IMR-90 (cell line): Measurements from ENCODE around the gene FAM20A. TPM values are rescaled to one million over a fixed set of nuclear protein-coding genes. Genes with fewer than 3 reads are reported as not detected.

ENCODE experiments used
- ATAC-seq: fragments of 200-7000 bp; cut with Tn5 transposase; 2 replicates; pipeline ENCODE4 v1.9.1; 2020; ENCODE audit warnings: low read depth, mild to moderate bottlenecking, moderate library complexity
- BruUV-seq: library from RNA; stranded (reverse); fragments of 400-500 nt; replicated peaks from 2 replicates; lab custom pipeline; 2021; lab: Mats Ljungman, UMichigan
- CTCF ChIA-PET: fragments of 300-600 bp; formaldehyde crosslinking; extraction: SDS; loops from one replicate; lab custom pipeline; 2021; ENCODE audit warnings: antibody characterized with exemption; lab: Yijun Ruan, JAX
- POLR2A ChIA-PET: fragments of 300-600 bp; sonication (Branson Sonifier 250); formaldehyde crosslinking; loops from one replicate; lab custom pipeline; 2022; ENCODE audit warnings: antibody characterized with exemption; ENCODE audit not compliant: unreplicated experiment; lab: Charles Lee
- DNase-seq: peaks from one replicate; pipeline ENCODE4 v3.0.0; 2013
- H2AFZ ChIP-seq: replicated peaks from 2 replicates; pipeline ENCODE3; 2013; ENCODE audit warnings: low read length, mild to moderate bottlenecking; ENCODE audit not compliant: poor library complexity
- H2AK5ac ChIP-seq: 2 replicates; pipeline ENCODE4 v1.6.1; 2013; ENCODE audit warnings: low read depth, low read length, inconsistent platforms
- H2AK9ac ChIP-seq: replicated peaks from 2 replicates; pipeline ENCODE3; 2013; ENCODE audit warnings: mild to moderate bottlenecking, low read depth, low read length, moderate library complexity; ENCODE audit not compliant: poor library complexity
- H2BK120ac ChIP-seq: 2 replicates; pipeline ENCODE4 v1.6.1; 2013; ENCODE audit warnings: low read depth, low read length, inconsistent platforms
- H2BK15ac ChIP-seq: 3 replicates; pipeline ENCODE4 v1.6.1; 2013; ENCODE audit warnings: low read depth, low read length, inconsistent platforms
- H2BK20ac ChIP-seq: 2 replicates; pipeline ENCODE4 v1.6.1; 2013; ENCODE audit warnings: low read depth, mild to moderate bottlenecking, inconsistent platforms, low read length, moderate library complexity
- H2BK5ac ChIP-seq: 2 replicates; pipeline ENCODE4 v1.6.1; 2013; ENCODE audit warnings: mild to moderate bottlenecking, low read depth, low read length, inconsistent platforms; ENCODE audit not compliant: poor library complexity, severe bottlenecking
- H3K14ac ChIP-seq: replicated peaks from 2 replicates; pipeline ENCODE4 v1.6.1; 2013; ENCODE audit warnings: low read depth, low read length, inconsistent platforms
- H3K18ac ChIP-seq: 2 replicates; pipeline ENCODE4 v1.6.1; 2013; ENCODE audit warnings: low read depth, low read length, control low read depth
- H3K23ac ChIP-seq: 2 replicates; pipeline ENCODE4 v1.6.1; 2013; ENCODE audit warnings: low read depth, low read length, inconsistent platforms
- H3K27ac ChIP-seq: 2 replicates; pipeline ENCODE4 v1.5.1; 2013; ENCODE audit warnings: mild to moderate bottlenecking, control low read depth, low read length; ENCODE audit not compliant: insufficient read depth
- H3K27me3 ChIP-seq: 2 replicates; pipeline ENCODE4 v1.6.1; 2013; ENCODE audit warnings: low read length; ENCODE audit not compliant: control insufficient read depth, insufficient read depth
- H3K36me3 ChIP-seq: 2 replicates; pipeline ENCODE4 v1.6.1; 2013; ENCODE audit warnings: low read length, mixed read lengths; ENCODE audit not compliant: control insufficient read depth, insufficient read depth
- H3K4ac ChIP-seq: 2 replicates; pipeline ENCODE4 v1.6.1; 2013; ENCODE audit warnings: low read depth, low read length, inconsistent platforms
- H3K4me1 ChIP-seq: 2 replicates; pipeline ENCODE4 v1.6.1; 2013; ENCODE audit warnings: low read length, mixed read lengths; ENCODE audit not compliant: control insufficient read depth, insufficient read depth
- H3K4me2 ChIP-seq: 2 replicates; pipeline ENCODE4 v1.6.1; 2013; ENCODE audit warnings: low read depth, mild to moderate bottlenecking, control low read depth, low read length, moderate library complexity
- H3K4me3 ChIP-seq: 2 replicates; pipeline ENCODE4 v1.5.1; 2013; ENCODE audit warnings: low read depth, mild to moderate bottlenecking, control low read depth, low read length, moderate library complexity; ENCODE audit not compliant: insufficient read depth
- H3K56ac ChIP-seq: 2 replicates; pipeline ENCODE4 v1.6.1; 2013; ENCODE audit warnings: low read length, inconsistent platforms; ENCODE audit not compliant: insufficient read depth; ENCODE audit errors: extremely low read depth
- H3K79me1 ChIP-seq, 2 experiments: 2 replicates each; pipeline ENCODE4 v1.6.1; 2013; ENCODE audit warnings: low read length in 2 of 2, inconsistent platforms in 1 of 2, low read depth in 1 of 2
- H3K9ac ChIP-seq: 2 replicates; pipeline ENCODE4 v1.6.1; 2013; ENCODE audit warnings: low read depth, low read length, control low read depth
- H3K9me1 ChIP-seq: 2 replicates; pipeline ENCODE4 v1.6.1; 2013; ENCODE audit warnings: low read length, inconsistent platforms; ENCODE audit not compliant: insufficient read depth
- H3K9me3 ChIP-seq: 2 replicates; pipeline ENCODE4 v1.6.1; 2013; ENCODE audit warnings: low read length; ENCODE audit not compliant: control insufficient read depth, insufficient read depth
- H4K20me1 ChIP-seq: 2 replicates; pipeline ENCODE4 v1.6.1; 2013; ENCODE audit warnings: low read length, inconsistent platforms; ENCODE audit not compliant: insufficient read depth
- H4K5ac ChIP-seq: 2 replicates; pipeline ENCODE4 v1.6.1; 2013; ENCODE audit warnings: mild to moderate bottlenecking, low read depth, low read length, control low read depth
- H4K8ac ChIP-seq, 2 experiments: 2 replicates each; pipeline ENCODE4 v1.6.1; 2013; ENCODE audit warnings: low read depth in 2 of 2, low read length in 2 of 2, control low read depth in 1 of 2, inconsistent platforms in 1 of 2
- H4K91ac ChIP-seq: 2 replicates; pipeline ENCODE4 v1.6.1; 2013; ENCODE audit warnings: low read depth, low read length, inconsistent platforms; ENCODE audit not compliant: insufficient read depth
- BHLHE40 ChIP-seq: fragments of 150-350 bp; IDR thresholded peaks from 2 replicates; pipeline ENCODE4 v1.6.1; 2016; ENCODE audit warnings: mild to moderate bottlenecking, low read depth, low read length
- CEBPB ChIP-seq: IDR thresholded peaks from 2 replicates; pipeline ENCODE4 v1.6.1; 2012; ENCODE audit warnings: low read depth, low read length, improper control_type of control experiment
- CHD1 ChIP-seq: IDR thresholded peaks from 2 replicates; pipeline ENCODE4 v1.6.1; 2012; ENCODE audit warnings: low read depth, low read length, improper control_type of control experiment
- MAFK ChIP-seq: IDR thresholded peaks from 2 replicates; pipeline ENCODE4 v1.6.1; 2012; ENCODE audit warnings: low read depth, low read length, improper control_type of control experiment
- NFE2L2 ChIP-seq: fragments of 150-350 bp; IDR thresholded peaks from 2 replicates; pipeline ENCODE4 v1.6.1; 2016; ENCODE audit warnings: low read depth, mild to moderate bottlenecking, low read length
- RFX5 ChIP-seq: IDR thresholded peaks from 2 replicates; pipeline ENCODE4 v1.8.0; 2012; ENCODE audit warnings: low read depth, mild to moderate bottlenecking, low read length, moderate library complexity
- WGBS, 2 experiments: methylation state at CpG; one replicate each; pipeline versions ENCODE4 v1.1.5 to v1.1.7; 2013; ENCODE audit warnings: missing lambda C conversion rate in 2 of 2; ENCODE audit not compliant: insufficient read length in 1 of 2; ENCODE audit errors: extremely low coverage in 2 of 2; 5-methylcytosine and 5-hydroxymethylcytosine counted together
- dilution Hi-C: fragments of 300-500 bp; cut with HindIII; formaldehyde crosslinking; loops from one replicate; pipeline ENCODE4 v1.14.3; 2018; ENCODE audit warnings: low sequenced_read_pairs; ENCODE audit not compliant: unreplicated experiment
- in situ Hi-C: fragments of 300-500 bp; cut with MboI; formaldehyde crosslinking; loops from 3 replicates; pipeline ENCODE4 v1.14.3; 2019; ENCODE audit warnings: low sequenced_read_pairs, inconsistent platforms, mixed read lengths
- intact Hi-C: fragments of 100-400 bp; cut with micrococcal nuclease; formaldehyde crosslinking; loops from 2 replicates; pipeline ENCODE4 v1.10.0; 2022
- polyA plus RNA-seq, 3 experiments: library from polyadenylated mRNA; depleted of rRNA; stranded (reverse); fragments of >200 nt; gene quantifications; 2 replicates each; pipeline ENCODE4 v1.2.3, GENCODE V29; 2012; ENCODE audit warnings: low replicate concordance in 1 of 3
- total RNA-seq: library from RNA; depleted of rRNA; stranded (reverse); fragments of >200 nt; gene quantifications from 2 replicates; pipeline ENCODE4 v1.2.3, GENCODE V29; 2012

FAM20A gene
- total and polyA plus RNA-seq, 2 of the 4 experiments (the other 2 are of a cell fraction): not detected

- no CpG with 5 or more reads among the region's 6 CpGs for WGBS, 2 experiments
- no peak overlapping the region for H4K91ac ChIP-seq
- no peak for TF ChIP-seq NFE2L2
- no peak for TF ChIP-seq MAFK
- no peak for TF ChIP-seq CEBPB
- no peak for TF ChIP-seq BHLHE40
- no peak for TF ChIP-seq RFX5
- TF ChIP-seq CHD1: no peak
- H4K20me1 ChIP-seq: no peaks in the 10 kb centered on the region
- H2BK5ac ChIP-seq: no peak overlapping the region
- no peak for DNase-seq
- POLR2A ChIA-PET: no interaction called here
- H2BK120ac ChIP-seq: no peak overlapping the region
- H3K36me3 ChIP-seq: no peaks in the 10 kb centered on the region
- H3K18ac ChIP-seq: no peak overlapping the region
- H3K23ac ChIP-seq: no peak overlapping the region
- H3K14ac ChIP-seq: no peak overlapping the region
- H2BK20ac ChIP-seq: no peak overlapping the region
- intact Hi-C loops: no loop called here
- H3K9me1 ChIP-seq: no peaks in the 10 kb centered on the region
- no peak overlapping the region for H3K27ac ChIP-seq
- H3K56ac ChIP-seq: no peak overlapping the region
- in situ Hi-C loops: no loop called here
- H4K8ac ChIP-seq: no peak overlapping the region
- H4K5ac ChIP-seq: no peak overlapping the region
- no peaks in the 10 kb centered on the region for H3K79me1 ChIP-seq
- ATAC-seq: no peak
- H3K4me2 ChIP-seq: no peak overlapping the region
- H3K9me3 ChIP-seq: no peaks in the 10 kb centered on the region
- H3K4me1 ChIP-seq: no peaks in the 10 kb centered on the region
- dilution Hi-C loops: no loop called here
- no peak overlapping the region for H3K9ac ChIP-seq
- no peak overlapping the region for H2BK15ac ChIP-seq
- peaks cover 2% of the 10 kb centered on the region for H3K27me3 ChIP-seq
- no peak overlapping the region for H2AK9ac ChIP-seq
- H3K4ac ChIP-seq: no peak overlapping the region
- CTCF ChIA-PET: interaction anchor here (0.7 kb wide), 1 partner anchor 63 kb away, joined by 3 read pairs; no protein-coding TSS in a partner anchor
- H2AFZ ChIP-seq: no peak overlapping the region
- no peak overlapping the region for H3K4me3 ChIP-seq
- no peak overlapping the region for H2AK5ac ChIP-seq
- BruUV-seq: no TSS peak
Observed at GRCh38 chr17:68572138-68572842, 28.9 kb downstream of the FAM20A start.
